NCI-H82 treated with DMSO at 0.1 percent for 48 hours (cell line): ENCODE data around the gene TRAIP.
"Not testable (repeated sequence)": the region's sequence is repeated elsewhere in the genome, so short reads cannot be mapped to it uniquely, and the experiment has no call there.

Experiments used
- DNase-seq: peaks from one replicate; lab custom pipeline; 2025; ENCODE audit not compliant: unreplicated experiment; lab: John Stamatoyannopoulos, UW

The TRAIP gene

DNA sequence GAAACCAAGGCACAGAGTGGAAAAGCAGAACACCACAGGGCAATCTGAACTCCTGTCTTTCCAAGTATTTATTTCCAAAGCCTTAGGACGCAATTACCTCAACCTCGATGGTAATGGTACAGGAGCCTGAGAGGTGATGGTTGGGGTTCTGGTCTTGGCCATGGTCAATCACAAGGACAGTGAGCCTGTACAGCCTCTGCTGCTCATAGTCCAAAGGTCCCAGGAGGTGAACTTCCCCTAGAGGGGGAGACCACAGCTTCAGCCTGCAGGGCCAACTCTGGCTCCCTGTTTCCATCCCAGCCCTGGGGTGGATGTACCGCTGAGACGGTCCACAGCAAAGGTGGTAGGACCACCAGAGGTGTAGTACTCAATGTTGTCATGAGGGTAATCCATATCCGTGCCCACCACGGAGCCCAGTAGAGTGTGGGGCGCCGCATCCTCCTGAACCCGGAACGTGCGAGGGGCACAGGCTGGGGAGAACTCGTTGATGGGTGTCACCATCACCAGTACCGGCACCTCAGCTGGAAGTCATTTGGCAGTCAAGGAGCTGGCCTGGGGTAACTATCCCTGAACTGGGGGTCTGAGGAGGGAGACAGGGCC, 62.8 kb downstream of the TRAIP start:
- no peak for DNase-seq

DNA sequence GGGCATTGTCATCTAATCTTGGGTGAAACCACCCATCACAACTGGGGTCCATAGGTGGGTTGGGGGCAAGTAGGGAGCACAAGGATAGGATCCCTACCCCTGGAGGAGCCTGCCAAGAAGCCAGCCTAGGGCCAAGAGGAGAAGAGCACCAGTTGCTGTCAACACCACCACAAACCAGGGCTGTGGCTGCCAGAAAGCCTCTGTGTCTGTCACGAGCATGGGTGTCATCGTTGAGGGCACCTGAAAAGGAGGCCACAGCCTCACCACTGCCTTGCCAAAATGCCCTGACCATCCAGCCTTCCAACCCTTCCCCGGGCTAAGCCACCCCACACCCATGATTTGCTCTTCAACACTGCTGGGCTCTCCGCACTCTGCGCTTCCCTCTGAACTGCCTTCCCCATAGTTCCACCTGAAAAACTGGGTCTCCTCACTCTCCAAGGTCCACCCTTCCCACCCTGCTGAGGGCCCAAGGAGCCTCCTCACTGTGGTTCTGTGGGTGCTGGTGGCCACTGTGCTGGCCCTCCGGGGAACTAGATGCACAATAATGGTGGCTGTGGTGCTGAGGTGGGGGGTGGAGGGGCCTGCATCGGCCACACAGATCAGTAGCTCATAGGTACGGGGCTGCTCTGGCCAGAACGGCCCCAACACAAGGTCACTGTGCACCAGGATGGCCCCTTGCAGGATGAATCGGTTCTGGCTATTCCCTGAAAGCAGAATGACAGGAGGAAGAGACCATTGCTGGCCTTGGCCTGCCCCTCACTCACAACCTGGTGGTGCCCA, 63.8 kb downstream of the TRAIP start:
- DNase-seq = no peak

DNA sequence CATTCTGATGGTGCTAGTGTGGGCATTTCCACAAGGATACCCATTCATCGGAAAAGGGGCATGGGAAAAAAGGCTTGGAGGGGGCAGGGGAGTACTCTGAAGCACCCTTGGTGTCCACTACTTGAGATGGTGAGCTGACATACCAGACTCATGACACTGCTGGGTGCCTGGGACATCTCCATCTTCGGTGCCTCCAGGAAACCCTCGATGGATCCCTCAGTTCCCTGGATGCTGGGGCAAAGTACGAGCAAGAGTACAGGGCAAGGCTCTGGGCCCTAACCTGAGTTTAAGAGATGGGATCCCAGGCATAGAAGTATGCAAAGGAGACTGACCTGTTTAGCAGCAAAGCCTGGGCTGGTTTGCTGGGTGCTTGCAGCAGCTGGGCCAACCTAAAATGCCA, 64.8 kb downstream of the TRAIP start:
- DNase-seq = no peak

DNA sequence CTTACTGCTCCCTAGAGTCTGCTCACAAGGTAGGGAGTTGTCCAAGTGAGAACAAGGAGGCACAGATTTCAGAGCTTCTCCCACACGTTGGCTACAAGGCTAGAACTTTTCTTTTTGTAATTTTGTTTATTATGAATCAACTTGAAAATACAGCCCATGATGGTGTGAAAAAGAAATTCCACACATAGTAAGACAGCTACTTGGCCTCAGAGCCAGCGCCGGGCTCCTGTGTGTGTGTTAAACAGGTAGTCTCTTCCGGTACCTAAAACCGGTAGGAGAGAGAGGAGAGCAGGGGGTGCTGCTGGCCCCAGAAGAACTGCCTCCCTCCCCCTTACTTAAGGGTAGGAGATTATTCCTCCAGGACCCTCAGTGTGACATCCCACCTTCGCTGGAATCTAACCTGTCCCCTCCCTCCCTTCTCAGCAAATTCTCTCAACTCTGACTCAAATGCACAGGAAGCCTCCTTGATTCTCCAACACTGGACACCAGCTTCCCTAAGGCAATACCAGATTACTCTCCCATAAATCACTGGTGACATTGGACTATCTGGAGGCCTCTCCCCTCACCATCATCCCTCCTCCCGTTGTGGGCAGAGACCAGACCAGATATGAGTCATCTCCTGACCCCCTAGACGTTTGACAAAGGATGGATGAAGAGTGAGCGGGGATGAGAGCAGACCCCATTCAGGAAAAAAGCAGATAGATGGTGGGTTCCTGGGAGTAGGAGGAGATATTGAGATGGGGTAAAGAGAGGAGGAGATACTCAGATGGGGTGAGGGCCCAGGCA, 65.5 kb downstream of the TRAIP start:
- no peak for DNase-seq

DNA sequence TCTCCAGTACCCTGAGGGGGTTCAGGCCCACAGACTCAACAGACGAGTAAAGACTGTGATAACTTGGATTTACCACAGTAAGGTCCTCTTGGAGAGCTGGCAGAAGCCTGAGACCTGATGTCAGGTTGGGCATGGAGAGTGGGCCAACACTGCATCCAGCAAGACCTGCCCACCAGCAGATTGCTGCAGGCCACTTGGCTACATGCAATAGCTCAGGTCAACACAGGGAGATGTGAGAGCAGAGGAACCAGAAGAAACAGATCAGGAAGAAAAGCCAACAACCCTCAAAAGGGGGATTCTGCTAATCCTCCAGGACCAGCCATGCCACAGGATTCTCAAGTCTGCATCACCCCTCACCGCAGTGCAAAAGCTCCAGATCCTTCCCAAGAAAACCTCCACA, 68.3 kb downstream of the TRAIP start:
- DNase-seq = no peak

DNA sequence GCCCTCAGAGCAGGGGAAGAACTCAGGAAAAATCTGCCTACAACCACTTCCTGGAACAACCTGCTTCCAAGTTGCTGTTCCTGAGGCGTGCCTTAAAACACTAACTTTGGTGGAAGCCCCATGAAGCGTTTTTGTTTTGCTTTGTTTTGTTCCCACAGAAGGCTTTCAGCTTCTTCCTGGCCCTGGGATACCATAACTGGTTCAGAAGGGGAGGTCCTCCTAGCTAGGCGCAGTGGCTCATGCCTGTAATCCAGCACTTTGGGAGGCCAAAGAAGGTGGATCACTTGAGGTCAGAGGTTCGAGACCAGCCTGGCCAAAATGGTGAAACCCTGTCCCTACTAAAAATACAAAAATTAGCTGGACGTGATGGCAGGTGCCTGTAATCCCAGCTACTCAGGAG, 68.8 kb downstream of the TRAIP start:
- no peak for DNase-seq

DNA sequence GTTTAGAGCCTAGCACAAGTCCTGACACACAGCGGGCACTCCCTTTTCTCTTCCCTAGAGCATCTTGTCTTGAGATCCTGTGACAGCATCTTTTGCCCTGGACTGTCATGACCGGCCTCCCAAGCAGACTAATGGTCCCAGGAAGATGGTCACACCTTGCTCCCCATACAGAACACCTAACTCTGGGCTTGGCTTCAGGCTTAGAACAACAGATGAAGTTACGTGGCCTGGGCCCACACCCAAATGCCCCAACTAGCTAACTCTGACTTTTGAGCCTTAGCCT, 69.2 kb downstream of the TRAIP start:
- DNase-seq = no peak

DNA sequence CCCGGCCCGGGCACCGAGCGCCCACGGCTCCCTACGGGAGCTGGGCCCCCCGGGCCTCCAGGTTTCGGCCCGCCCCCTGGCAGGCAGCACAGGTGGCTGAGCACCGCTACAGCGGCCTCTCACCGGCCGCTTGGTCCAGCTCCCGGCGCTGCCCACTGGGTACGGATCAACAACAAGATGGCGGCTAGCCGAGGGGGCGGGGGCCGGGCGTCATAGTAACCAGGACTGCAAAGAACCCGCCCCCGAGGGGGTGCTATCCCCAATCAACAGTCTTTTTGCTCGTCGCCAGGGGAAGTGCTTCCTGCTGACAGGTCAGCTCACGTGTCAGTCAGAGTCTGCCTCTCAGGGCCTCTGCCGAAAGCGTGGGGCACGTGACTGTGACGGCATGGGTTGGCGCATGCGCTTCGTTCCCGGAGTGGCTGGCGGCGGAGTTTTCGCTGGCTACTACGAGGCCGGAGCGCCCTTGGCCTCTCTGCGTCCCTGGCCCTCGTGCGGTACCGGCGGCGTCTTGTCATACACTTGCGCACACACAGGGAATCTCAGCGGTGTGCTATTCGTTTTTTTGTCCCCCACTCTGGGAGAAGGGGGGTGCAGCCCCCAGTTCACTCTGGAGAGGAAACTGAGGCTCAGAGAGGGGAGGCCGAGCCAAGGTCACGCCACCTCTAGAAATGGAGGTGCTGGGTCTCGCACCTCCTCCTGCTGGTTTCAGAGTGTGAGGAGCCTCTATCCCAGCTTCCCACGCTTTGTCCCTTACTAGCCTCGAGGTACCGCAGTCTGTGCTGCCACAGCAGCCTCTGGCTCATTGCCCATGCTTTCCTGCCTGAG, 69.8 kb downstream of the TRAIP start, which contains the start of gene IP6K1:
Gene IP6K1 (minus strand): TSS at position 186 of the 825 bp plus-strand sequence. CDS start 38,502 bp downstream, outside the sequence.
- DNase-seq = peak; percentile 97

DNA sequence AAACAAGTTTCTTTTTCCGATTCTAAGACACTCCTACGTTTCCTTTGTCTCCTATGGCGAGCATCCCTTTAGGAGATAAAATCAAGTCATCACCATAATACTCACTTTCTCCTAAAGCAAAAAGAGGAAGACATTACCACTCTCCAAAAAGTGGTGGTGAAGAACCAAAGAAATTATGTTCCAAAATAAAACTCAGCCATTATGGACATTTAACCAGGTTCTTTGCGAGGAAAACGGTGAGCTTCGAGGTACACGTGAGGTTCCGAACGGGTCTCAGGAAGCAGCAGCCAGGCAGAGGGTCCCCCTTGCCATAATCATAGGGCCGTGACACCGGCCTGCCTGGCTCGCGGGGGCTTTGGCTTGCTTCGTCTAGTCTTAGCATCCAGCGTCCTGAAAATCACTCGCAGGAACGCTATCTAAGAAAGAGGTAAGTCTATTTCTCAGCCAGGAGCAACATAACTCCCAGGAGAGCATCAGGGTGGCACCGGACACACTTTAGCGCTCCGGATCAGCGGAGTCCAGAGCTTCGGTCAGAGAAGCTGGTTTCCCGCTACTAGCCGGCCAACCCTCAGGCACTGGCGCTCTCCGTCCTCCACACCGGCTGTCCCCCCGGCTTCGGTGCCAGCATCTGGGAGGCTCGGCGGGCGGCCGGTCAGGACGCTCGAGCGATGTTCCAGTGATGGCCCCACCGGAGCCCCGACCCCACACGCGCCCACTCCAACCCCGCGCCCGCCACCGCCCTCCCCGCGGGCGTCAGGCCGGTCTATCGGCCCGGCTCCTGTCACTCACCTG, 70.6 kb downstream of the TRAIP start:
- no peak for DNase-seq

DNA sequence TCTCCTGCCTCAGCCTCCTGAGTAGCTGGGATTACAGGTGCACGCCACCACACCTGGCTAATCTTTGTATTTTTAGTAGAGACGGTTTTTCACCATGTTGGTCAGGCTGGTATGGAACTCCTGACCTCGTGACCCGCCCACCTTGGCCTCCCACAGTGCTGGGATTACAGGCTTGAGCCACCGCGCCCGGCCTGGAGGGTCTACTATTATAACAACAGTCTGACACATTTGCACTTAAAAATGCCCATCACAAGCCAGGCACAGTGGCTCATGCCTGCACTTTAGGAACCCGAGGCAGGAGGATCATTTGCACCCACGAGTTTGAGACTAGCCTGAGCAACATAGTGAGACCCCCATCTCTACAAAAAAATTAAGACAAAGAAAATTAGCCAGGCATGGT, 74.1 kb downstream of the TRAIP start:
- not testable (repeated sequence) for DNase-seq

DNA sequence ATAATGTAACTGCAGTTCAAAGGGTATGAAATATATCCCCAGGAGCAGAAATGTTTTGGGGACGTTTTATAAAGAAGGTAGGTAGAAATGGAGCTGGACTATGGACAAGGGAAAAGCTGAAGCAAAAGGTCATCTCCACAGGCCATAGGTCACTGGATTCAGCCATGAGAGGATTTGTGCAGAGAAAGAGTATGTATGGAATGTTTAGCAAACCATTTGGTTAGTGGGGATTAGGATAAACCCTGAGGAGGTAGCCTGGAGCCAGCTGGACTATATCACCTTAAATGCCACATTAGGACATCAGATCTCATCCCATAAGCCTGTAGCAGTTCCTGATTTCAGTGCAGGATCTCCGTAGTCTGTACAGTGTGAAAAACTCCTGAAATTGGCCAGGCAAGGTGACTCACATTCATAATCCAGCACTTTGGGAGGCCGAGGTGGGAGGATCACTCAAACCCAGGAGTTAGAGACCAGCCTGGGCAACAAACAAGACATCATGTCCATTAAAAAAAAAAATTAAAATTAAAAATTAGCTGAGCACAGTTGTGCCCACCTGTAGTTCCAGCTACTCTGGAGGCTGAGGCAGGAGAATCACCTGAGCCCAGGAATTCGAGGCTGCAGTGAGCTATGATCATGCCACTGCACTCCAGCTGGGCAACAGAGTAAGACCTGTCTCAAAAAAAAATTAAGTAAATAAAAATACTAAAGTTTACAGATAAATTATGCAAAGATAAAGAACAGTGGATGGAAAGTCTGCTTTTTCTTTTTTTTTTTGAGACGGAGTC, 74.8 kb downstream of the TRAIP start:
- DNase-seq = no peak

DNA sequence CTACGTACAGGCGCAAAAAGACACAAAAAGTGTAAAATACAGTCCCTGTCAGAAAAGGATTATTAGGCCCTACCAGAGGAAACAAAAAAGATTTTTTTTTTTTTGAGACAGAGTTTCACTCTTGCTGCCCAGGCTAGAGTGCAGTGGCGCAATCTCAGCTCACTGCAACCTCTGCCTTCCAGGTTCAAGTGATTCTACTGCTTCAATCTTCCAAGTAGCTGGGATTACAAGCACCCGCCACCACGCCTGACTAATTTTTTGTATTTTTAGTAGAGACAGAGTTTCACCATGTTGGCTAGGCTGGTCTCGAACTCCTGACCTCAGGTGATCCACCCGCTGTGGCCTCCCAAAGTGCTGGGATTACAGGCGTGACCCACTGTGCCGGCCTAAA, 75.4 kb downstream of the TRAIP start:
- not testable (repeated sequence) for DNase-seq

DNA sequence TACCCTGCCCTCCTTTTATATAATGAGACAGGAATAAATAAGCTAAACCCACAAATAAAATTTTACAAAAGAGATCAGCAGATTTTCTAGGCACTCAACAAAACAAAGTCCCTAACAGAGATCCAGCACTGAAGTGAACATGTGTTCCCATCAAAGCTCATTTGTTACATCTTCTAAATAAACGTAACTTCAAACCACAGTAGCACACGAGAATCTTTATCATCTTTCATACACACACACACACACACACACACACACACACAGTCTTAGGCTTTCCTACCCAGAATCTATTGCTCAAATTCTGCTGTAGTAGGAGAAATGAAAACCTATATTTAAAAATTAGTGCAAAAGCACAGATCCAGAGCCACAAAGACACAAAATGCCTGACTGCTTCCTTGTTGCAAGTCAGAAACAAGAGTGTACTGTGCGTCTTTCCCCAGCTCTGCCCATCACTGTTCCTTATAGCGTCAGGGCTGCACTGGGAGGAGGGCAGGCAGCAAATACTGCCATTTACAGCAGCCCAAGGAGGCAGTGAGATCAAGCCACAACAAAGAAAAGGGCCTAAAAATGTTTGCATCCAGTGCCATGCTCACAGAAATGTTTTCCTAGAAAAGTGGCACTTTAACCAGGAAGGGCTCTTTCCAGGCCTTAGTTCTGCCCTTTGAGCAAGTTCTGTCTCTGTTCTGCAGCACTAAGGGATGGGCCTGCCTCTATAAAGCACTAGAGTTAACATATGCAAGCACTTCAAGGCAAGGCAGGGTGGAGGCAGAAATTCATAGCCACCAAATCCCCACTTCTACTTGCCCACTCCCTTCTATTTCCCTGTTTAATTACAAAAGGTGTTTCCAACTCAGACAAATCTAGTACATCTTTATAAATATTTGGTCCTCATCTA, 76.0 kb downstream of the TRAIP start:
- no peak for DNase-seq

DNA sequence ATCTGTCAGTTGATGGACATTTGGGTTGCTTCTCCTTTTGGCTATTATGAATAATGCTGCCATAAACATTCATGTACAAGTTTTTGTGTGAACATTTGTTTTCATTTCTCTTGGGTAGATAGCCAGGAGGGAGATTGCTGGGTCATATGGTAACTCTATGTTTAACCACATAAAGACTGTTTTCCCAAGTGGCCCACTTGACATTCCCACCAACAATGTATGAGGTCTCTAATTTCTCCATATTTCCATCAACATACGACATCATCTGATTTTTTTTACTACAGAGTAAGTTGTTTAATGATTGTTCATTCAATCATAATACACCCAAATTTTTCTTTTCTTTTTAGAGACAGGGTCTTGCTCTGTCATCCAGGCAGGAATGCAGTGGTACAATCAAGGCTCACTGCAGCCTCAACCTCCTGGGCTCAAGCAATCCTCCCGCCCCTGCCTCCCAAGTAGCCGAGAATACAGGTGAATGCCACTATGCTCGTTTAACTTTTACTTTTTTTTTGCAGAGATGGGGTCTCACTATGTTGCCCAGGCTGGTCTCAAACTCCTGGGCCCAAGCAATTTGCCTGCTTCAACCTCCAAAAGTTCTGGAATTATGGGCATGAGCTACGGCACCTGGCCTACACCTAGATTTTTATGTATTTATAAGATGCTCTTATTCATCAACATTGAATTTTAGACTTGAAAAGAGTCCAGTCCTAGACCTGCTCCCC, 76.8 kb downstream of the TRAIP start:
- DNase-seq = no peak
